ENCODE results near the gene TGFBR1.

Gene TGFBR1

DNA sequence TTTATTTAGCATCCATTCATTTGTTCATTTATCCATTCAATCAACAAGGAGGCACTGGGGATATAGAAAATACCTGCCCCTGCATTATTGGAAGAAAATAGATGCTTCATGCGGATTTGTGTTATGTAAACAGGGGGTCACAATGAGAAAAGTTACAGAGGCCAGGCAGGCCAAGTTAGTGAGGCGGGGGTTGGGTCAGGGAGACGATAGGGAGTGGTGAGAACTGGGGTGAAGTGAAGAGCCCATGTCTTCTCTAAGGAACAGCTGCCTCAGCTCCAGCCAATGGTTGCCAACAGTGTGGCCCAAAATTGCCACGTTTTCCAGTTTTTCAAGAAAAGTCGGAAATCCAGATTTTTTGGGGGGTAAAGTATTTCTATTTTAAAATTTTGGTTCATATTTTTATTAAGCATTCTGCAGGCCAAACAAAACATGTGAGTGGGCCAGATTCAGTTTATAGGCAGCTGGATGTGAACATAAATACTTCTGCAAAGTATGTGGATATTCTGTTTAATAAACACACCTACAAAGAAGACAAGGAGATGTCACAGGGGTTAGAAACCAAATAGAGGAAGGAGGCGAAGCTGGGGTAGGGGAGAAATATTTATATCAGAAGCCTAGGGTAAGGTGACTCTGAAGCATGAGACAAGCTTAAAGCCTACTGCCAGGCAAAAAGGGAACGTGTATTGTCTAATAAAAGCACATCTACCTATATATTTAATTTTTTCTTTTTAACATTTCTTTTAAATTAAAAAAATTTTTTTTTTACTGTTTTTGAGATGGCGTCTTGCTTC, 72.9 kb downstream of the TGFBR1 start:
- H3K4me1 ChIP-seq (ENCODE audit: control insufficient read depth, insufficient read depth, low read length), result no peaks in the 10 kb centered on the region; the same call in 1 of the 2 replicates
- TF ChIP-seq ZNF571 (tag by site-specific recombination; IDR thresholded peaks at IDR 0.05), result no peak
- TF ChIP-seq ZSCAN23 (tag by site-specific recombination; IDR thresholded peaks at IDR 0.05), result no peak
- TF ChIP-seq ZNF776 (tag by site-specific recombination; IDR thresholded peaks at IDR 0.05; ENCODE audit: borderline replicate concordance), result no peak
- no peak for TF ChIP-seq ZNF214 (tag by site-specific recombination; IDR thresholded peaks at IDR 0.05; ENCODE audit: borderline replicate concordance)
- no peak for TF ChIP-seq ZNF2 (tag by site-specific recombination; IDR thresholded peaks at IDR 0.05)
- TF ChIP-seq ZNF521 (tag by site-specific recombination; IDR thresholded peaks at IDR 0.05), result no peak
- CTCF ChIA-PET, result interaction anchor here (0.6 to 1.1 kb wide), 3 partner anchors 623 to 1421 kb away, joined by 3 to 5 read pairs (median 3); no protein-coding TSS in a partner anchor
- H3K27ac ChIP-seq (ENCODE audit: extremely low read depth, low read depth, low read length), result no peak overlapping the region
- no peaks in the 10 kb centered on the region for H3K9me3 ChIP-seq (ENCODE audit: control insufficient read depth, insufficient read depth, low read depth, low read length)
- H3K4me3 ChIP-seq (ENCODE audit: low read depth, low read length), result no peak overlapping the region
- POLR2A ChIA-PET, result interaction anchor here (1.3 kb wide), 1 partner anchor 44 kb away, joined by 3 read pairs; the partner anchor contains the start of genes ALG2 and SEC61B
- no peaks in the 10 kb centered on the region for H3K36me3 ChIP-seq (ENCODE audit: control insufficient read depth in 2 of 2, insufficient read depth in 1 of 2, low read length in 2 of 2)

DNA sequence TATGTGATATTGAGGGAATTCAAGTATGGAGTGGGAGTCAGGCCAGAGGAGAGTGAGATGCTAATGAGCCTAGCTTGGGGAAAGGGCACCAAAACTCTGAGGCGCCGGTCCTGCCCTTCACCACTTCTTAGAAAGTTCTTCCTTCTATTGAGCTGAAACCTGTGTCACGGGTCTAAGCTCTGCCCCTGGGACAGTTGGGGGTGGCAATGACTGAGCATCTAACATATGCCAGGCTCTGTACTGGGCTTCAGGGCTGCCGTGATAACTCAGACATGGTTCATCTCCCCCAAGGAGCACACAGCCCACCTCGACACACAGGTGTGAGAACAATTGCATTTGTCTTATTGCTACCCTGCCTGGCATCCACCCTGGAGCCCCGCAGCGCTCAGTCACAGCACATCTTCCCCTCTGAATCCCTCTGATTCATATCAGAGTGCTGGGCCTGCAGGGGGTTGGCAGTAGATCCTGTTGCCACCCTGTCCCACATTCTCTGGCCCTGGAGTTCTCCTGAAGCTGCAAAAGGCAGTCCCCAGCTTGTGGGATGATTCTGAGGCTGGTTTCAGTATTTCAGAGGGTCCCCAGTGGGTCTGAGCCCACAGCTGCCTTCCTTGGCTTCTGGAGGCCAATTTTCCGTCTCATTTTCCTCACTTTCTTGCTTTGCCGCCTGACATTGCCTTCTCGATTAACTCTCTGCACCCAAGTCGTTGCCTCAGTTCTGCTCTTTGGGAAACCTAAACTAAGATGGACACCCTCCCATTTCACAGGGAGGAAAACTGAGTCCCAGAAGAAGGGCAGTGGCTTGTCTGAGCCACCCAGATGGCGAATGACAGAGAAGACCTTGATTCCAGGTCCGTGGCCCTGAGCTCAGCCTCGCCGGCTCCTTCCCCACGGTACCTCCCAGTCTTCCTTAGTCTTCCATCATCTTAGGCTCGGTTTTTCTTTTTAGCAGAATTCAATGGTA, 74.3 kb downstream of the TGFBR1 start:
- Histone ChIP-seq H3K4me3 (ENCODE audit: low read depth, low read length) (no peak overlapping the region), H3K36me3 (ENCODE audit: control insufficient read depth in 2 of 2, insufficient read depth in 1 of 2, low read length in 2 of 2) (no peaks in the 10 kb centered on the region), H3K27ac (ENCODE audit: extremely low read depth, low read depth, low read length) (no peak overlapping the region), H3K4me1 (ENCODE audit: control insufficient read depth, insufficient read depth, low read length) (no peaks in the 10 kb centered on the region; the same call in 1 of the 2 replicates), H3K9me3 (ENCODE audit: control insufficient read depth, insufficient read depth, low read depth, low read length) (no peaks in the 10 kb centered on the region)
- CTCF ChIA-PET, result interaction anchor here (0.6 to 1.2 kb wide), 3 partner anchors 12 to 622 kb away, joined by 3 read pairs; no protein-coding TSS in a partner anchor
- POLR2A ChIA-PET, result no interaction called here
- TF ChIP-seq, protein P1, sequence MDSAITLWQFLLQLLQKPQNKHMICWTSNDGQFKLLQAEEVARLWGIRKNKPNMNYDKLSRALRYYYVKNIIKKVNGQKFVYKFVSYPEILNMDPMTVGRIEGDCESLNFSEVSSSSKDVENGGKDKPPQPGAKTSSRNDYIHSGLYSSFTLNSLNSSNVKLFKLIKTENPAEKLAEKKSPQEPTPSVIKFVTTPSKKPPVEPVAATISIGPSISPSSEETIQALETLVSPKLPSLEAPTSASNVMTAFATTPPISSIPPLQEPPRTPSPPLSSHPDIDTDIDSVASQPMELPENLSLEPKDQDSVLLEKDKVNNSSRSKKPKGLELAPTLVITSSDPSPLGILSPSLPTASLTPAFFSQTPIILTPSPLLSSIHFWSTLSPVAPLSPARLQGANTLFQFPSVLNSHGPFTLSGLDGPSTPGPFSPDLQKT (IDR thresholded peaks at IDR 0.05; ENCODE audit: borderline replicate concordance, low read depth, low read length), result no peak
- TF ChIP-seq, protein P2, sequence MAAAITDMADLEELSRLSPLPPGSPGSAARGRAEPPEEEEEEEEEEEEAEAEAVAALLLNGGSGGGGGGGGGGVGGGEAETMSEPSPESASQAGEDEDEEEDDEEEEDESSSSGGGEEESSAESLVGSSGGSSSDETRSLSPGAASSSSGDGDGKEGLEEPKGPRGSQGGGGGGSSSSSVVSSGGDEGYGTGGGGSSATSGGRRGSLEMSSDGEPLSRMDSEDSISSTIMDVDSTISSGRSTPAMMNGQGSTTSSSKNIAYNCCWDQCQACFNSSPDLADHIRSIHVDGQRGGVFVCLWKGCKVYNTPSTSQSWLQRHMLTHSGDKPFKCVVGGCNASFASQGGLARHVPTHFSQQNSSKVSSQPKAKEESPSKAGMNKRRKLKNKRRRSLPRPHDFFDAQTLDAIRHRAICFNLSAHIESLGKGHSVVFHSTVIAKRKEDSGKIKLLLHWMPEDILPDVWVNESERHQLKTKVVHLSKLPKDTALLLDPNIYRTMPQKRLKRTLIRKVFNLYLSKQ (tag by site-specific recombination; IDR thresholded peaks at IDR 0.05; ENCODE audit: borderline replicate concordance), result no peak
- TF ChIP-seq ZNF777 (tag by site-specific recombination; IDR thresholded peaks at IDR 0.05; ENCODE audit: borderline replicate concordance) (no peak), PRDM1 (tag by site-specific recombination; IDR thresholded peaks at IDR 0.05) (no peak), ZNF211 (tag by site-specific recombination; IDR thresholded peaks at IDR 0.05; ENCODE audit: low read depth) (no peak), ZNF221 (tag by site-specific recombination; IDR thresholded peaks at IDR 0.05; ENCODE audit: borderline replicate concordance) (no peak), ZNF629 (tag by site-specific recombination; IDR thresholded peaks at IDR 0.05) (no peak)
- TF ChIP-seq, protein P3, sequence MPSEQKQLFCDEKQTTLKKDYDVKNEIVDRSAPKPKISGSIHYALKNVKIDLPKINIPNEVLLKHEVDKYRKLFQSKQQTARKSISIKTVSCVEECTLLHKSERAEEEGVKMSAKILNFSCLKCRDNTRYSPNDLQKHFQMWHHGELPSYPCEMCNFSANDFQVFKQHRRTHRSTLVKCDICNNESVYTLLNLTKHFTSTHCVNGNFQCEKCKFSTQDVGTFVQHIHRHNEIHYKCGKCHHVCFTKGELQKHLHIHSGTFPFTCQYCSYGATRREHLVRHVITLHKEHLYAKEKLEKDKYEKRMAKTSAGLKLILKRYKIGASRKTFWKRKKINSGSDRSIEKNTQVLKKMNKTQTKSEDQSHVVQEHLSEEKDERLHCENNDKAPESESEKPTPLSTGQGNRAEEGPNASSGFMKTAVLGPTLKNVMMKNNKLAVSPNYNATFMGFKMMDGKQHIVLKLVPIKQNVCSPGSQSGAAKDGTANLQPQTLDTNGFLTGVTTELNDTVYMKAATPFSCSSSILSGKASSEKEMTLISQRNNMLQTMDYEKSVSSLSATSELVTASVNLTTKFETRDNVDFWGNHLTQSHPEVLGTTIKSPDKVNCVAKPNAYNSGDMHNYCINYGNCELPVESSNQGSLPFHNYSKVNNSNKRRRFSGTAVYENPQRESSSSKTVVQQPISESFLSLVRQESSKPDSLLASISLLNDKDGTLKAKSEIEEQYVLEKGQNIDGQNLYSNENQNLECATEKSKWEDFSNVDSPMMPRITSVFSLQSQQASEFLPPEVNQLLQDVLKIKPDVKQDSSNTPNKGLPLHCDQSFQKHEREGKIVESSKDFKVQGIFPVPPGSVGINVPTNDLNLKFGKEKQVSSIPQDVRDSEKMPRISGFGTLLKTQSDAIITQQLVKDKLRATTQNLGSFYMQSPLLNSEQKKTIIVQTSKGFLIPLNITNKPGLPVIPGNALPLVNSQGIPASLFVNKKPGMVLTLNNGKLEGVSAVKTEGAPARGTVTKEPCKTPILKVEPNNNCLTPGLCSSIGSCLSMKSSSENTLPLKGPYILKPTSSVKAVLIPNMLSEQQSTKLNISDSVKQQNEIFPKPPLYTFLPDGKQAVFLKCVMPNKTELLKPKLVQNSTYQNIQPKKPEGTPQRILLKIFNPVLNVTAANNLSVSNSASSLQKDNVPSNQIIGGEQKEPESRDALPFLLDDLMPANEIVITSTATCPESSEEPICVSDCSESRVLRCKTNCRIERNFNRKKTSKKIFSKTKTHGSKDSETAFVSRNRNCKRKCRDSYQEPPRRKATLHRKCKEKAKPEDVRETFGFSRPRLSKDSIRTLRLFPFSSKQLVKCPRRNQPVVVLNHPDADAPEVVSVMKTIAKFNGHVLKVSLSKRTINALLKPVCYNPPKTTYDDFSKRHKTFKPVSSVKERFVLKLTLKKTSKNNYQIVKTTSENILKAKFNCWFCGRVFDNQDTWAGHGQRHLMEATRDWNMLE (tag by site-specific recombination; conservative IDR thresholded peaks at IDR 0.05; ENCODE audit: low read depth), result no peak
- TF ChIP-seq, protein P4, sequence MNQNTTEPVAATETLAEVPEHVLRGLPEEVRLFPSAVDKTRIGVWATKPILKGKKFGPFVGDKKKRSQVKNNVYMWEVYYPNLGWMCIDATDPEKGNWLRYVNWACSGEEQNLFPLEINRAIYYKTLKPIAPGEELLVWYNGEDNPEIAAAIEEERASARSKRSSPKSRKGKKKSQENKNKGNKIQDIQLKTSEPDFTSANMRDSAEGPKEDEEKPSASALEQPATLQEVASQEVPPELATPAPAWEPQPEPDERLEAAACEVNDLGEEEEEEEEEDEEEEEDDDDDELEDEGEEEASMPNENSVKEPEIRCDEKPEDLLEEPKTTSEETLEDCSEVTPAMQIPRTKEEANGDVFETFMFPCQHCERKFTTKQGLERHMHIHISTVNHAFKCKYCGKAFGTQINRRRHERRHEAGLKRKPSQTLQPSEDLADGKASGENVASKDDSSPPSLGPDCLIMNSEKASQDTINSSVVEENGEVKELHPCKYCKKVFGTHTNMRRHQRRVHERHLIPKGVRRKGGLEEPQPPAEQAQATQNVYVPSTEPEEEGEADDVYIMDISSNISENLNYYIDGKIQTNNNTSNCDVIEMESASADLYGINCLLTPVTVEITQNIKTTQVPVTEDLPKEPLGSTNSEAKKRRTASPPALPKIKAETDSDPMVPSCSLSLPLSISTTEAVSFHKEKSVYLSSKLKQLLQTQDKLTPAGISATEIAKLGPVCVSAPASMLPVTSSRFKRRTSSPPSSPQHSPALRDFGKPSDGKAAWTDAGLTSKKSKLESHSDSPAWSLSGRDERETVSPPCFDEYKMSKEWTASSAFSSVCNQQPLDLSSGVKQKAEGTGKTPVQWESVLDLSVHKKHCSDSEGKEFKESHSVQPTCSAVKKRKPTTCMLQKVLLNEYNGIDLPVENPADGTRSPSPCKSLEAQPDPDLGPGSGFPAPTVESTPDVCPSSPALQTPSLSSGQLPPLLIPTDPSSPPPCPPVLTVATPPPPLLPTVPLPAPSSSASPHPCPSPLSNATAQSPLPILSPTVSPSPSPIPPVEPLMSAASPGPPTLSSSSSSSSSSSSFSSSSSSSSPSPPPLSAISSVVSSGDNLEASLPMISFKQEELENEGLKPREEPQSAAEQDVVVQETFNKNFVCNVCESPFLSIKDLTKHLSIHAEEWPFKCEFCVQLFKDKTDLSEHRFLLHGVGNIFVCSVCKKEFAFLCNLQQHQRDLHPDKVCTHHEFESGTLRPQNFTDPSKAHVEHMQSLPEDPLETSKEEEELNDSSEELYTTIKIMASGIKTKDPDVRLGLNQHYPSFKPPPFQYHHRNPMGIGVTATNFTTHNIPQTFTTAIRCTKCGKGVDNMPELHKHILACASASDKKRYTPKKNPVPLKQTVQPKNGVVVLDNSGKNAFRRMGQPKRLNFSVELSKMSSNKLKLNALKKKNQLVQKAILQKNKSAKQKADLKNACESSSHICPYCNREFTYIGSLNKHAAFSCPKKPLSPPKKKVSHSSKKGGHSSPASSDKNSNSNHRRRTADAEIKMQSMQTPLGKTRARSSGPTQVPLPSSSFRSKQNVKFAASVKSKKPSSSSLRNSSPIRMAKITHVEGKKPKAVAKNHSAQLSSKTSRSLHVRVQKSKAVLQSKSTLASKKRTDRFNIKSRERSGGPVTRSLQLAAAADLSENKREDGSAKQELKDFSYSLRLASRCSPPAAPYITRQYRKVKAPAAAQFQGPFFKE (tag by site-specific recombination; IDR thresholded peaks at IDR 0.05; ENCODE audit: borderline replicate concordance), result no peak

All from HEK293 (cell line).